Keratinocyte (primary cell): ENCODE results near the gene HSPB9. TPM values are rescaled to one million over a fixed set of nuclear protein-coding genes. Genes with fewer than 3 reads are reported as not detected.

Experiments used
- DNase-seq: peaks from one replicate; pipeline ENCODE4 v3.0.0-alpha.2; 2011; ENCODE audit warnings: low read depth, missing footprints, low spot score
- FAIRE-seq: peaks from 2 replicates; lab custom pipeline; 2011; peaks lifted over from hg19 to GRCh38; lab: Jason Lieb, UNC
- H2AFZ ChIP-seq: 2 replicates; pipeline ENCODE4 v1.6.0; 2012; ENCODE audit warnings: low read length, control low read depth, inconsistent platforms; ENCODE audit not compliant: control insufficient read depth
- H3K27ac ChIP-seq: 2 replicates; pipeline ENCODE4 v1.5.1; 2011; ENCODE audit warnings: low read length; ENCODE audit not compliant: control insufficient read depth, insufficient read depth
- H3K27me3 ChIP-seq: 3 replicates; pipeline ENCODE4 v1.6.0; 2011; ENCODE audit warnings: low read length; ENCODE audit not compliant: control insufficient read depth, insufficient read depth; ENCODE audit errors: extremely low read depth
- H3K36me3 ChIP-seq, 2 experiments: 2 replicates in 1 of 2; 3 replicates in 1 of 2; pipeline ENCODE4 v1.5.1; 2011; ENCODE audit warnings: low read length in 2 of 2, mild to moderate bottlenecking in 1 of 2; ENCODE audit not compliant: control insufficient read depth in 2 of 2, insufficient read depth in 2 of 2; ENCODE audit errors: extremely low read depth in 1 of 2
- H3K4me1 ChIP-seq: 3 replicates; pipeline ENCODE4 v1.5.1; 2011; ENCODE audit warnings: low read length; ENCODE audit not compliant: control insufficient read depth, insufficient read depth; ENCODE audit errors: extremely low read depth
- H3K4me2 ChIP-seq: 3 replicates; pipeline ENCODE4 v1.6.0; 2011; ENCODE audit warnings: low read depth, low read length; ENCODE audit not compliant: control insufficient read depth, insufficient read depth; ENCODE audit errors: extremely low read depth
- H3K4me3 ChIP-seq, 3 experiments: fragments of 200-600 bp in 1 of 3; sonication (generic) in 1 of 3; 2 replicates in 2 of 3; 3 replicates in 1 of 3; pipeline ENCODE4 v1.5.1; 2011 to 2016; ENCODE audit warnings: low read length in 3 of 3, mild to moderate bottlenecking in 3 of 3, control low read depth in 2 of 3, inconsistent platforms in 1 of 3, low read depth in 1 of 3, mixed read lengths in 1 of 3, mixed run types in 1 of 3, moderate library complexity in 1 of 3; ENCODE audit not compliant: control insufficient read depth in 2 of 3, insufficient read depth in 2 of 3; ENCODE audit errors: extremely low read depth in 1 of 3
- H3K79me2 ChIP-seq: 2 replicates; pipeline ENCODE4 v1.6.0; 2012; ENCODE audit warnings: low read length; ENCODE audit not compliant: control insufficient read depth, insufficient read depth
- H3K9ac ChIP-seq: 3 replicates; pipeline ENCODE4 v1.6.0; 2011; ENCODE audit warnings: low read length; ENCODE audit not compliant: control insufficient read depth, insufficient read depth; ENCODE audit errors: extremely low read depth
- H3K9me1 ChIP-seq: 3 replicates; pipeline ENCODE4 v1.6.0; 2011; ENCODE audit warnings: low read length; ENCODE audit not compliant: control insufficient read depth, insufficient read depth; ENCODE audit errors: extremely low read depth
- H3K9me3 ChIP-seq: 2 replicates; pipeline ENCODE4 v1.5.1; 2012; ENCODE audit warnings: low read depth, low read length; ENCODE audit not compliant: control insufficient read depth
- H4K20me1 ChIP-seq: 3 replicates; pipeline ENCODE4 v1.6.0; 2011; ENCODE audit warnings: low read length; ENCODE audit not compliant: control insufficient read depth, insufficient read depth; ENCODE audit errors: extremely low read depth
- CTCF ChIP-seq, 3 experiments: IDR thresholded peaks in 1 of 3; conservative IDR thresholded peaks in 1 of 3; optimal IDR thresholded peaks in 1 of 3; 2 replicates in 2 of 3; 3 replicates in 1 of 3; pipeline versions ENCODE3 to v1.5.1; 2011; ENCODE audit warnings: low read length in 3 of 3, mild to moderate bottlenecking in 3 of 3, moderate library complexity in 2 of 3, control low read depth in 1 of 3, inconsistent platforms in 1 of 3; ENCODE audit not compliant: insufficient read depth in 2 of 3; ENCODE audit errors: extremely low read depth in 1 of 3
- EZH2 ChIP-seq: IDR thresholded peaks from one replicate; pipeline ENCODE4 v1.6.1; 2012; ENCODE audit warnings: inconsistent platforms, mild to moderate bottlenecking, low read length, moderate library complexity
- dilution Hi-C: fragments of 300-500 bp; cut with MboI; formaldehyde crosslinking; loops from one replicate; pipeline ENCODE4 v1.7.0; 2020; ENCODE audit warnings: low sequenced_read_pairs; ENCODE audit not compliant: extremely low pct_ligation_motif_present
- polyA plus RNA-seq, 5 experiments: library from polyadenylated mRNA; depleted of rRNA in 3 of 5; stranded (reverse) in 3 of 5; stranded (forward) in 1 of 5; unstranded in 1 of 5; fragments of >200 nt; gene quantifications; 1 replicate in 1 of 5; 2 replicates in 3 of 5; 3 replicates in 1 of 5; pipeline versions ENCODE4 v1.2.1 to v1.2.3, GENCODE V29; 2011 to 2012; ENCODE audit warnings: missing spikeins in 2 of 5, low read depth in 1 of 5, low replicate concordance in 1 of 5

Gene HSPB9
- polyA plus RNA-seq, 1 donor (not counting 4 experiments of a cell fraction or from before 2014, with no cell fraction given) = not detected

GRCh38 chr17:42126836-42127235, 4.2 kb downstream of the HSPB9 start:
- FAIRE-seq (no peak), DNase-seq (no peak)
- Histone ChIP-seq H3K9me3 (no peaks in the 10 kb centered on the region), H3K9me1 (no peaks in the 10 kb centered on the region), H3K4me2 (no peak overlapping the region), H3K4me1 (peaks cover 10% of the 10 kb centered on the region), H2AFZ (no peak overlapping the region), H4K20me1 (peaks cover 9% of the 10 kb centered on the region), H3K4me3 (no peak overlapping the region), H3K27ac (no peak overlapping the region), H3K79me2 (peaks cover 16% of the 10 kb centered on the region), H3K27me3 (no peaks in the 10 kb centered on the region), H3K36me3 (peaks cover 41 to 46% of the 10 kb centered on the region in 2 experiments), H3K9ac (no peak overlapping the region)
- dilution Hi-C loops = no loop called here
- TF ChIP-seq CTCF (optimal IDR thresholded peaks at IDR 0.05 in 1 of 3, IDR thresholded peaks at IDR 0.05 in 1 of 3, conservative IDR thresholded peaks at IDR 0.05 in 1 of 3; ENCODE audit: extremely low read depth in 1 of 3, insufficient read depth in 2 of 3, low read length in 3 of 3) = no peak
- no peak for TF ChIP-seq EZH2

GRCh38 chr17:42127414-42127813, 4.8 kb downstream of the HSPB9 start:
- H2AFZ ChIP-seq = no peak overlapping the region
- H3K36me3 ChIP-seq = peaks cover 46% of the 10 kb centered on the region in 2 experiments
- DNase-seq (no peak), FAIRE-seq (no peak)
- no peak overlapping the region for H3K27ac ChIP-seq
- peaks cover 4% of the 10 kb centered on the region for H3K4me1 ChIP-seq
- H3K27me3 ChIP-seq = no peaks in the 10 kb centered on the region
- TF ChIP-seq EZH2 (no peak), CTCF (optimal IDR thresholded peaks at IDR 0.05 in 1 of 3, IDR thresholded peaks at IDR 0.05 in 1 of 3, conservative IDR thresholded peaks at IDR 0.05 in 1 of 3; ENCODE audit: extremely low read depth in 1 of 3, insufficient read depth in 2 of 3, low read length in 3 of 3) (no peak)
- no peaks in the 10 kb centered on the region for H3K9me3 ChIP-seq
- H4K20me1 ChIP-seq = peaks cover 9% of the 10 kb centered on the region
- H3K9ac ChIP-seq = no peak overlapping the region
- peaks cover 22% of the 10 kb centered on the region for H3K79me2 ChIP-seq
- H3K4me2 ChIP-seq = no peak overlapping the region
- H3K4me3 ChIP-seq = no peak overlapping the region
- dilution Hi-C loops = no loop called here
- H3K9me1 ChIP-seq = no peaks in the 10 kb centered on the region
